DMS 273 (cell line): ENCODE results near the gene NONO.
"Not testable (repeated sequence)": the region's sequence is repeated elsewhere in the genome, so short reads cannot be mapped to it uniquely, and the experiment has no call there.

Experiments
- DNase-seq: peaks from one replicate; lab custom pipeline; 2025; ENCODE audit not compliant: unreplicated experiment; lab: John Stamatoyannopoulos, UW

Gene NONO

DNA sequence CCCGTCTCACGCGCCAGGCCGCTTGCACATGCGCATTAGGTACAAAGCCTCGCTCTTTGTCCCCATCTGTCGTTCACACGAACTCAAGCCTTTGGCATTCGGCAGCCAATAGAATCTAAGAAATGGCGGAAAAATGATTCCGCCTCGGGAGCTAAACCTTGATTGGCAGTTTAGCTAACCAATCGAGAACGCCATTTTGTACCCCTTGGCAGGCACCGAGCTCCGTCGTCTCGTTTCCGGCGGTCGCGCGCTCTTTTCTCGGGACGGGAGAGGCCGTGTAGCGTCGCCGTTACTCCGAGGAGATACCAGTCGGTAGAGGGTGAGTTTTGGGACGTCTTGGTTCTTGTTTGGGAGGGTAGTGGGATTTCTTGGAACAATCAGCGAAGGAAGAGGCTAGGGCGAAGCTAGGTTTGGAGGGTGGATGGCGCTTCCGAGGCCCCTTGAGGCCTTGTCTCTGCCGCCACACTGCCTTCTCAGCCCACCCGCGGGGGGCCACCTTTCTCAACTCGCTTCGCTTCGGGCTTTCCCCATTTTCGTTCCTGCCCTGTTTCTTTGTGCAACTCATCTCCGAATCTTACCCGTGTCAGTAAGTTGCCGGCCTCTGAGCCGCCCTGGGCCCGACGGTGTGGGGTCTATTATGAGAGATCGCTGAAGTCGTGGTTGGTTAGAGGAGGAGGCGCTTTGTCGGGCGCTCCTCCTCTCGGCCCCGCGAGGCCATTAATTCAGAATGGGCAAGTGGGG lies at the start of gene NONO:
NONO (plus strand) TSS at position 233 of the 741 bp plus-strand sequence. CDS start 7,003 bp downstream, outside the sequence.
- peak; percentile 100 for DNase-seq

- DNase-seq: no peak
Observed at GRCh38 chrX:71235482-71235881, 48.0 kb upstream of the NONO start.

DNA sequence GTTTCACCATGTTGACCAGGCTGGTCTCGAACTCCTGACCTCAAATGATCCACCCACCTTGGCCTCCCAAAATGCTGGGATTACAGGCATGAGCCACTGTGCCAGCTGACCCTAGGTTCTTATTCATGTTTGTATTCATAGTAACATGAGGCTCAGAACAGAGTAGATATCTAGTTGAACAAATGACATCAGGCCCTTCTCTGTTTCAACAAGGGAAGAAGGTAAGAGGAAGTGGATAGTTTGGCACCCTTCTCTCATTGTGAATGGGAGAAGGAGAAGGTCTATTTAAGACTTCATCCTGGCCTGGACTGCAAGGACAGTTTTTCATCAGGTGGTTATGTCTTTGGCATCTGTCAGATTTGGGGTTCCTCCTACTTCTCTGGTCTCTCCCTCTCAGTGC lies 46.6 kb upstream of the NONO start:
- no peak for DNase-seq

DNA sequence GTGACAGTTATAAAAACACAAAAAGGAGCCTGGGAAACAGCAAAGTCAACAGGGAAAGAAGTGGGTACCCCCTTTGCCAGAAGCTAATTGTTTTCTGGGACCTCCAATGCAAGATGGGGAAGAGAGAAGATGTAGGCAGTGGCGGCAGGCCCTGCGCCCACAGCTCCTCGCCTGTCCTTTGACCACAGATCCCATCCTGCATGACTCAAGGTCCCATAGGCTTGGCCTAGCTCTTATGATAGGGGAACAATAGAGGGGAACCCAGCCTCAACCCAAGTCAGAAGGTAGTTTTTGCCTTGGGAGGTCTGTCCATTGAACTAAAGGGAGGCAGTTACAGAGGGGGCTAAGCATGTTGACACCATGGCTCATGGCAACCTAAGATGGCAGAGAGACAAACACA lies 43.7 kb upstream of the NONO start:
- no peak for DNase-seq

GRCh38 chrX:71241301-71241700 lies 42.1 kb upstream of the NONO start:
- no peak for DNase-seq

DNA sequence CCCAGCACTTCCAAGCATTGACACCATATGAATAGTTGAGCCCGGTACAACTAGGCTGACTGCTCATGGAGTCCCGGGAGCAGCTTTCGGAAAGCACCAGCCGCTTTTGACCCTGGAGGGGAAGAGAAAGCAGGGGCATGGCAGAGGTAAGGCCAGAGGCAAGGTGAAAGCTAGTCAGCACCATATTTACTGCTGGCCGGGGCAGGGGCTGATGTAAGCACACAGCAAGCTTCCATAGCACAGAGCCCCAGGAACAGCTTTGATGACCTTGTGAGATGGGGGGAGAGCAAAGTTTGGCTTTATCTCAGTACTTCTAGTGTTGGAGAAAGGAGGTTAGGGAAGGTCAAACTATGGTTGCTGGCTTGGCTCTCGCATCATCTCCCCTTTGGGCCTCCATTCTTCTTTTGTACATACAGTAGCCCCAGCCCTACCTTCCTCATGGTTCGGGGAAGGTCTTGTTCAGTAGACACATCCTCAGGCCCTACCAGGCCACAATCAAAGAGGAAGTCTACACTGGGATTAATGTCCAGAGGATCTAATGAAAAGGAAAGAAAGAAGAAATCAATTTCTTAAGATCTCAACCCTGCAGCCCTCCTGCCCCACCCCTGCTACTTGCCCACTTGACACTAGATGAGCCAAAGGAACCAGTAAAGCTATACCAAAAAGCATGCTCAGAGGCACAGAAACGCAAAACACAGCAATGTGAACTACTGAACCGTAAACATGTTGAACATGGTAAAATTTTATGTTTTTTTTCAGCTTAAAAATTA lies 38.9 kb upstream of the NONO start:
- DNase-seq: no peak

- no peak for DNase-seq
Observed at GRCh38 chrX:71245159-71245558, 38.3 kb upstream of the NONO start.

GRCh38 chrX:71250841-71251240 lies 32.6 kb upstream of the NONO start:
- DNase-seq: no peak

DNA sequence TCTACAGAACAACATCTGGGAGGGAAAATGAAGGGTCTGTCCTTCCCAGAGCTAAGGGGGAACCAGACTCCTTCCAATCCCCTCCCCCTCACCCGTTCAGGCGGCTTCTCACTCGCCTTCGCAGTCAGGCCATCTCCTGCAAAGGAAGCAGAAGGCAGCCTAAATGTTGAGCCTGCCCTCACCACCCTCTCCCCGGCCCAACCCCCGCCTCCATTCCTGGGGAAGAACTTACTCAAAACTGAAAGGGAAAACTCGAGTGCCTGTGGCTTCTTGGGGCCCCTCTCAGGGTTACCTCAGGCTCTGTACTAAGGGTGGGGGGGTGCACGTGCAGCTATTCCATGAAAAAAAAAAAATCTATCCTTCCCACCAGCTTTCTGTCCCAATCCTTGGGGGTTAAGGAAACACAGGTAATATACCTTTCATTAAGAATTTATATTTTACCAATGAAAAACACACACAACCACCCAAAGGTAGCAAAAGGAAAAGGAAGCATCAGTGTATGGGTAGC lies 31.9 kb upstream of the NONO start:
- DNase-seq: no peak

GRCh38 chrX:71252221-71252620 lies 31.2 kb upstream of the NONO start:
- no peak for DNase-seq

DNA sequence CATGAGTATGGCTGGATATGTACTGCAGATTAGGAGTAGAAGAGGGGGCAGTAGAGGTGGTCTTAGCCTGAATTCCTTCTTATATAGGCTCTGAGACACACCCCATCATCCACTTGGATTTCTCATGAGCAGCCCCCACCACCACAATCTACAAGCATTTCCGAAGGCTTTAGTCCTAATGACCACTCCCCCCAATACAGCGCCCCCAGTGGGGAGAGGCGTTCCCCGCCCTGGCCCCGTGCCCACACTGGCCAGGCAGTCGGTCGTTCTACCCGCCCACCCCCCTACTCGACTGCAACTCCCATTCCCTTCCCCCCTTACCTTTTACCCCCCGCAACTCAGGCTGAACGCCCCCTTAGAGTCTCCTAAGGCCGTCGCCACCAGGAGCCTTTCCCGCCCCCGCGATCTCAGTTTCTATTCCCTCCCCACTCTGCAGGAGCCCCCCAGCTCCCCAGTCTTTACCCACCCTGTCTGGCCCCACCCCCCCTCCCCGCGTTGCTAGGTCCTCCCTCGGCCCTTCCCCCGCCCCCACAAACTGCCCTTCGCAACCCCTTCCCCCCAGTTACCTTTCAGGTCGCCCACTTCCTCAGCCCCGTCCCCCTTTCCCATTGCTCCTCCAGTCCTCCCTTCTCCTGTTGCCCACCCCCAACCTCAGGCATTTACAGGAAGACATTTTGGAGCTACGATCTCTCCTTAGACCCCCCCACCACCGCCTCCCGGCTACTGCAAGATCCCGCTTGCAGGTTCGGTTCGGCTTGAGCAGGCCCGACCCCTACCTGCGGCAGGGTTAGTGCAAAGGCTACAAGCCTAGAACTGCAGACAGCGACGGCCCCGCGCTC lies 30.0 kb upstream of the NONO start:
- peak; percentile 79 for DNase-seq

- peak; percentile 95 for DNase-seq
Observed at GRCh38 chrX:71254092-71254963, 29.1 kb upstream of the NONO start, which contains the start of gene ZMYM3. Gene ZMYM3, minus strand, starts transcription at chrX:71254140. Its CDS starts 885 bp downstream, at chrX:71253255.

GRCh38 chrX:71256051-71256450 lies 27.4 kb upstream of the NONO start:
- DNase-seq: no peak

DNA sequence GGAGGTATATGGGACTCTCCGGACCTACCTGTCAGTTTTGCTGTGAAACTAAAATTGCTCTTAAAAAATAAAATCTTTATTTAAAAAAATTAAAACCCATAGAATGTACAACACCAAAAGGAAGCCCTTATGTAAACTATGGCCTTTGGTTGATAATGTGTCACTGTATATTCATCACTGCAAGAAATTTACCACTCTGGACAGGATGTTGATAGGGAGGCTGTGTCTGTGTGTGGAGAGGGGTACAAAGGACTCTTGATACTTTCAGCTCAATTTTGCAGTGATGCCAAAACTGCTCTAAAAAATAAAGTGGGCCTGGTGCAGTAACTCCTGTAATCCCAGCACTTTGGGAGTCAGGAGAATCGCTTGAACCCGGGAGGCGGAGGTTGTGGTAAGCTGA lies 26.6 kb upstream of the NONO start:
- no peak for DNase-seq

DNA sequence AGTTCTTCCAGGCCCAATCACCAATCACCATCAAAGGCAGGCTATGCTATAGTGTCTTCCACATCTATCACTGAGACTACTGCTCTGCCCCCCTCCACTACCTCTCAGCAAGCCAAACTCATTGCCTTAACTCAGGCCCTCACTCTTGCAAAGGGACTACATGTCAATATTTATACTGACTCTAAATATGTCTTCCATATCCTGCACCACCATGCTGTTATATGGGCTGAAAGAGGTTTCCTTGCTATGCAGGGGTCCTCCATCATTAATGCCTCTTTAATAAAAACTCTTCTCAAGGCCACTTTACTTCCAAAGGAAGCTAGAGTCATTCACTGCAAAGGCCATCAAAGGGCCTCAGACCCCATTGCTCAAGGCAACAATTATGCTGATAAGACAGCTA lies 14.8 kb upstream of the NONO start:
- not testable (repeated sequence) for DNase-seq

DNA sequence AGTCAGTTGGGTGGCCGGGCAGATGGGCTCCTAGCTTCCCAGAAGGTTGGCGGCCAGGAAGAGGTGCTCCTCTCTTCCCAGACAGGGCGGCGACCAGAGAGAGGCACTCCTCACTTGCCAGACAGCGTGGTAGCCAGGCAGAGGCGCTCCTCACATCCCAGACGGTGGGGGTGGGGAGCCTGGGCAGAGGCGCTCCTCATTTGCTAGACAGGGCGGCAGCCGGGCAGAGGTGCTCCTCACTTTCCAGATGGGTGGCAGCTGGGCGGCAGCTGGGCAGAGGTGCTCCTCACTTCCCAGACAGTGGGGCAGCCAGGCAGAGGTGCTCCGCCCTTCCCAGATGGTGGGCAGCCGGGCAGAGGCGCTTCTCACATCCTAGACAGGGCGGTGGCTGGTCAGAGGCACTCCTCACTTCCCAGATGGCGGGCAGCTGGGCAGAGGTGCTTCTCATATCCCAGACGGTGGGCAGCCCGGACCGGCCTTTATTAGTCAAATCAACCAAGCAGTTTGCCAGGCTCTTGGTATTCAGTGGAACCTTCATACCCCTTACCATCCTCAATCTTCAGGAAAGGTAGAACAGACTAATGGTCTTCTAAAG lies 13.5 kb upstream of the NONO start:
- DNase-seq: no peak

DNA sequence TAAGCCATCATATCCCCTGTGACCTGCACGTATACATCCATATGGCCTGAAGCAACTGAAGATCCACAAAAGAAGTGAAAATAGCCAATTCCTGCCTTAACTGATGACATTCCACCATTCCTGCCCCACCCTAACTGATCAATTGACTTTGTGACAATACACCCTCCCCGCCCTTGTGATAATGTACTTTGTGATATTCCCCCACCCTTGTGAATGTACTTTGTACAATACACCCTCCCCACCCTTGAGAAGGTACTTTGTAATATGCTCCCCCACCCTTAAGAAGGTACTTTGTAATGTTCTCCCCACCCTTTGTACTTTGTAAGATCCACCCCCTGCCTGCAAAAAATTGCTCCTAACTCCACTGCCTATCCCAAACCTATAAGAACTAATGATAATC lies 11.1 kb upstream of the NONO start:
- not testable (repeated sequence) for DNase-seq

GRCh38 chrX:71281300-71281699 lies 2.1 kb upstream of the NONO start:
- not testable (repeated sequence) for DNase-seq

DNA sequence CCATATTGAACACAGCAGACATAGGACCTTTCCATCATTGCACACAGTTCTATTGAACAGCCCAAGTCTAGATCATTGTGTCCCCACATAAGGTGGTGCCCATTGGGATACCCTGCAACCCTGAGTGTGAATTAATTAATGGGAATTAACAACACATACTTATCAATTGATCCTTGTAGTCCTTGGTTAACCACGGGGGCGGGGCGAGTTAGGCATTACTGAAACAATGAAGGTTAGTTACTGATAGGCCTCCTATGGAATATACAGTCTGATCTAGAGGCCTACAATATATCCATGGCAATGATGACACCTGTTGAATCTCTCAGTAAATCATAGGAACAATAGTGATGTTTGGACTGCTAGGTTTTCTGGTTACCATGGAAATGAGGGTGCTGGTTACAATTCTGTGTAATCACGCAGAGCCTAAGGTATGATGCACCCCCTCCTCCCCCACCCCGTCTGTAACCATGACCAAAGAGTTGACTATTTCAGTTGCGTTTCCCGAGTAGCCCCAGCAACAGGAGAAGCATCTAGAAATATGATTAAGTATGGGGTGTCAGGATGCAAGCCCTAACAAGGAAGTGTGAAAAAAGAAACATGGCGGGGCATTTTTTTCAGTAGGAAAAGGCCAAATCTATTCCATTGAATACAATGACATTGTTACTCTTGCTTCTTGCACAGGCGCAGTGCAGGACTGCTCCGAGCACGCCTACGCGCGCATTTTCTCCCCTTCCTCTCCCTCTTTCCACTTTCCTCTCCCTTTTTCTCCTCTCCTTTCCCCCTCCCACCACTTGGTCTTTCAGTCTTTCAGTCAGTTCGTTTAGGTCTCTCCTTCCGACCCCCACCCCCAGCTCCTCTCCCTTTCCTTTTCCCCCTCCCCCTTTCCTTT lies 677 bp upstream of the NONO start:
- DNase-seq: no peak
